Left lobe of liver (tissue), 2 donors: ENCODE measurements around the gene EMC9. TPM values are rescaled to one million over a fixed set of nuclear protein-coding genes. Genes with fewer than 3 reads are reported as not detected.

Source experiments
- ATAC-seq: fragments of 200-7000 bp; cut with Tn5 transposase; one replicate; pipeline ENCODE4 v1.9.1; 2020; ENCODE audit warnings: mild to moderate bottlenecking, moderate library complexity
- DNase-seq: peaks from one replicate; pipeline ENCODE4 v3.0.0-alpha.2; 2020; ENCODE audit warnings: low spot score
- total RNA-seq: library from RNA; stranded (reverse); gene quantifications from one replicate; pipeline ENCODE4 v1.2.1, GENCODE V29; 2021
- donor health status: DM: no; HTN: no; CAD: no; lungs with moderate emphysema.
- donor health status: DM: no; HTN: yes; CAD: no.

EMC9 gene
- total RNA-seq, 1 donor from 2014 or later: 24.2 TPM

DNA sequence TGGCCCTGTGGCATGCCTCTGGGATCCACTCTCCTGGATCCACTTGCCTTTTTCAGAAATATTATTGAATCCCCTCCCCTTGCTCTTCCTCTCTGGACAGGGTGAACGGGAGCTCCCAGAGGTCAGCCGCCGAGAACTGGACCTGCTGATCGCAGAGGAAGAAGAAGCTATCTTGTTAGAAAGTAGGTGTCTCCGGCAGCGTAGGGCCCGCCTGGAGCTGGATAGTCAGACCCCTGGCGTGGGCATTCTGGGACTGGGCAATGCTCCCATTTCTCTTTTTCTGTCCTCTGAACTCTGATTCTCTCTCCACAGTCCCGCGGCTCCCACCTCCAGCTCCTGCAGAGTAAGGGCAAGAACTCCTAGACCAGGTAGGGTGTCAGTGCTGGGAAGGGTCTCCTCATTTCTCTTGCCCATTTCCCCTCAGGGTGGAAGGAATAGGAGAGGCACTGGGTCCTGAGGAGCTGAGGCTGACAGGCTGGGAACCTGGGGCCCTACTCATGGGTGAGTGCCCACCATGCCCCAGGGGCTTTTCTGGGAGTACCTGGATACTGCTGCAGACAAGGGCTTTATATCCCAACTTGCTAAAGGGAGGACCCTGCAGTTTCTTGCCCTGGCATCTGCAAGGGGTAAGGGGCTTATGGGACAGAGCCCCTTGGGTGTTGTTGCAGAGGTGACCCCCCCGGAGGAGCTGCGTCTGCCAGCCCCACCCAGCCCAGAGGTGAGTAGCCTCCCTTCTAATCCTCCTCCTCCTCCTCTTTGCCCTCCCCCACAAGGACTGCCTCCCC, 35.8 kb upstream of the EMC9 start:
- DNase-seq (no peak), ATAC-seq (no peak)

DNA sequence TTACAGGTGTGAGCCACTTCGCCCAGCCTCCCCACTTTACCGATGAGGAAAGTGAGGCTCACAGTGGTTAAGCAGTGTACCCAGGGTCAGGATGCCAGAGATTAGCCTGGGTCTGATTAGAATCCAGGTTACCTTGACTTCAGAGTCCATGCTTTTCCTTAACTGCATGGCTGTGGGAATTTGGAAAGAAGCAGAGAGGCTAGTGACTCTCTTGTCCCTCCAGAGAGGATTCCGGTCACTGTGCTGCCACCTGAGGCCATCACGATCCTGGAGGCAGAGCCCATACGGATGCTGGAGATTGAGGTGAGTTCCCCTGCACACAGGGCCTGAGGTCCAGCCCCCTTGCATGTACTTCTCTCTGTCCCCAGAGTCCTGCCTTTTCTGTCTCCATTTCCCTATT, 35.2 kb upstream of the EMC9 start:
- DNase-seq: no peak
- no peak for ATAC-seq

DNA sequence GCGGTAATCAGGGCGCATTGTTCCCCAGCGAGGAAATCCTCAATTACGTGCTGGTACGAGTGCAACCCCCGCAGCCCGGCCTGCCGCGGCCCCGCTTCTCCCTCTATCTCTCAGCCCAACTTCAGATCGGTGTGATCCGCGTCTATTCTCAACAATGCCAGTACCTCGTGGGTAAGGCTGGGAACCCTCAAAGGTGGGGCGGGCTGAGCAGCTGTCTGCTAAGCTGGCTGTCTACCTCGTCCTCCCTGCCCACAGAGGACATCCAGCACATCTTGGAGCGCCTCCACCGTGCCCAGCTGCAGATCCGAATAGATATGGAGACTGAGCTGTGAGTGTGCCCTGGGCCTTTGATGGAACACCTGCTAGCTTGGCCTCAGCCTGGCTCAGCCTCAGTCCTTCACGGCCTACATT, 31.5 kb upstream of the EMC9 start:
- DNase-seq: no peak
- ATAC-seq: no peak

DNA sequence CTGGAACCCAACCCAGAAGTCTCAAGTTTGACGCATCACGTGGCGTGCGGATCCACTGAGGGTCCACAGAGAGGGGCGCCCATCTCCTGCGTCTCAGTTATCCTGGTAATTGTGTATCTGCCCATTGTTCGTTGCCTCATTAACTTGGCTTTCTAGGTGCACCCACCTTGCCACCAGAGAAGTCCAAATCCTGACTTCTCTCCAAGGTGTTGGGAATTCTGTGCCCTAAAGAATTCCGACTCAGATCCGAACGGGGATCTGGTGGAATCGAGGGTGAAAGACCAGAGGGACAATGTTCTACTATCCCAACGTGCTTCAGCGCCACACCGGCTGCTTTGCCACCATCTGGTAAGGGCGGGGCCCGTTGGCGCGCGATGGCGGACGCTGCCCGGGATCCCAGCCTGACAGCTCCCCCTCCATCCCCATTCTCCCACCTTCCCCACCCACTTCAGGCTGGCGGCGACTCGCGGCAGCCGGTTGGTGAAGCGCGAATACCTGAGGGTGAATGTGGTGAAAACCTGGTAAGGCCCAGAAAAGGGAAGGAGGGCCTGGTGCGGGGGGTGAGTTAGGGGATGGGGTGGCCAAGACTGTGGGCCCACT, 31.0 kb upstream of the EMC9 start:
- DNase-seq (no peak), ATAC-seq (no peak)

- DNase-seq (no peak), ATAC-seq (peak; percentile 50)
Observed at GRCh38 chr14:24171422-24172260, 30.2 kb upstream of the EMC9 start, which contains the start of gene REC8. Gene REC8 (plus strand): TSS chr14:24172080. CDS start chr14:24172553, 473 bp downstream.

DNA sequence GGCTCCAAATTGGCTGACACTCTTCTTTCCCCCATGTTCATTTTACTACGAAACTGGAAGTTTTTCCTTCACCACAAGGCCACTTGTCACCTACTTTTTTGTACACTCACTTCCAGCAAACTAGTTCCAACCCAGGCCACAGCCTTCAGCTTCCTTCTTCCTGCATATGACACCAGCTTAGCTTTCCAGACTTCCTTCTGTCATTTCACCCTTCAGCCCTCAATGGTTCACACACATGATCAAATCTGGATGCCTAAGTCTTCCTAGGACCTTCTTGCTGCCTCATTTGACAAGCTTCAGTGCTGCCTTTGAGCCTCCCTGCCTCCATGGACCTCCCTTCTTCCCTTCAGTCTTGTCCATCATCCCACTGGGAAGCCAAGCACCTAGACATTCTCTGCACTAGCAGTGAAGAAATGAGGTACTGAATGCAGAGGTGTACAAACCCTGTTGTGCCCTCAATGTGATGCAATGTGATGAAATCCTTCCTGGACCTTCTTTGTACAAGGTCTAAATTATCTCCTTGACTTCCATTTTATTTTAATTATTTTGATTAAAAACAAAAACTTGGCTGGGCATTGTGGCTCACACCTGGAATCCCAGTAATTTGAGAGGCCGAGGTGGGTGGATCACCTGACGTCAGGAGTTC, 26.2 kb upstream of the EMC9 start:
- ATAC-seq: no peak
- DNase-seq: no peak

GRCh38 chr14:24165785-24166184, 24.4 kb upstream of the EMC9 start:
- DNase-seq (no peak), ATAC-seq (no peak)

- DNase-seq: no peak
- ATAC-seq: no peak
Observed at GRCh38 chr14:24164518-24164991, 23.2 kb upstream of the EMC9 start.

- DNase-seq (no peak), ATAC-seq (no peak)
Observed at GRCh38 chr14:24162093-24162492, 20.7 kb upstream of the EMC9 start.

DNA sequence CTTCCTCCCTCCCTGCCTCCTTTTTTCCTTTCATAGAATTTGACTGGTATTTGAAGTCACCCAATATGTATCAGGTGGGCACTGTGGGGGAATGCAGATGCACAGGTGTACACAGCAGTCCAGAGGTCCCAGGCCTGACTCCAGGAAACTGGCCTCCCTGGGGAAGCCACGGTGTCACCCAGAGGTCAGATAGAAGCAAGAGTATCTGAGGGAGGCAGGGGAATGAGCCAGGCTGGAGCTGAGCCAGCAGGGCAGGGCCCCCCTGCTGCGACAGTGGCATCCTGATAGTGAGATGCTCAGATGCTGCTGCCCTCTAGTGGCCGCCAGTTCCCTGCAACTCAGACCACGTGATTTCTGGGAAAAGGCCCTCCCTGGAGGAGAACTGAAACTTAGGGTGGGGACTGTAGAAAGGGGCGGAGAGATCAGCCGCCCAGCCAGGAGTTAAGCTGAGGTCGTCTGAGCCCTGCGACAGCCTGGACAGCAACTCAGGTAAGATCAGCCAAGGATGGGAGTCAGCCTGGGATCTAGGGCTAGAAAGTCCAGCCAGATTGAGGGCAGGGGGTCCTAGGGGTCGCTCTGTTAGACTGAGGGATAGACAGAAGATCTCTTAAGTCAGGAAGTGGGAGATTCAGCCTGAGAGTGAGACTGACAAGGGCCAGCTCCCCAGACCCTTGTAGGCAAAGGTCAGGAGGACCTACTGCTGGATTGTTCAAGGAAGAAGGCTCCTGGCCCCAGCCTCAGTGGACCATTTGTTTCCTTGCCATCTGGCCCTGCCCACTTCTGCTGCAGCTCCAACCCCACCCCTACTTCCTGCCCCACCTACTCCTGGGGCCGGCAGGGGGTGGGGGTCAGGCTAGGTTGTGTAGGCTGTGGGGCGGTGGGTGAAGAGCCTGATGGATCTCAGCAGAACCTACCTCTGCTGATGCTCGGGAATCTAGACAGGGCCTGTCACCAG, 19.7 kb upstream of the EMC9 start, which contains the start of gene IRF9:
IRF9 (plus strand) TSS at position 416 of the 955 bp plus-strand sequence. CDS start 880 bp downstream, outside the sequence.
- ATAC-seq (peak; percentile 90), DNase-seq (peak; percentile 98)

DNA sequence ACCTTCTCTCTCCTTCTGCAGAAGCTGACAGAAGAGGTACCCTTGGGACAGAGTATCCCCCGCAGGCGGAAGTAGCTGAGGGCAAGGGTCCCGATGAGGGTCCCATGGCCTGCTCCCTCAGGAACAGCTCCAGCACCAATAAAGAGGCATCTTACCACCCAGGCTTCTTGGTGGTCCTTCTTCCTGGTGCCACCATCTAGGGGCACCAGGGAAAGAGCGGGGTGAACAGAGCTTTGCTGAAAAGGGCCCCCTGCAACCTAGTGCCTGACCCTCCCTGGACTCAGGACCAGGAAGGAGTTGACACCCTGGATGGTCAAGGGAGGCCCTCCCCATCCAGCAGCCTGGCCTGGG, 19.1 kb upstream of the EMC9 start:
- DNase-seq (no peak), ATAC-seq (no peak)

- DNase-seq: no peak
- ATAC-seq: no peak
Observed at GRCh38 chr14:24159777-24160498, 18.5 kb upstream of the EMC9 start.

DNA sequence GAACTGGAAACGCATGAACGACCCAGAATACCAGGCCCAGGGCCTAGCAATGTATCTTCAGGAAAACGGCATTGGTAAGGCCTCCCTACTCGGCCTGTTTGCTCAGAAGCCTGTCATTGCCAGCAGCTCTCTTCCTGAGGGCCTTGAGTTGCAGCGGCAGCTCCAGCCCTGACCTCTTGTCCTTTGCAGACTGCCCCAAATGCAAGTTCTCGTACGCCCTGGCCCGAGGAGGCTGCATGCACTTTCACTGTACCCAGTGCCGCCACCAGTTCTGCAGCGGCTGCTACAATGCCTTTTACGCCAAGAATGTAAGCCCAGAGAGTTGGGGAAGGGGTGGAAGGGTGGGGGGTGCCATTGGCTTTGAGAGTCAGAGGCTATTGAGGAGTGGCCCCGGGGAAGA, 15.9 kb upstream of the EMC9 start:
- DNase-seq (no peak), ATAC-seq (no peak)

DNA sequence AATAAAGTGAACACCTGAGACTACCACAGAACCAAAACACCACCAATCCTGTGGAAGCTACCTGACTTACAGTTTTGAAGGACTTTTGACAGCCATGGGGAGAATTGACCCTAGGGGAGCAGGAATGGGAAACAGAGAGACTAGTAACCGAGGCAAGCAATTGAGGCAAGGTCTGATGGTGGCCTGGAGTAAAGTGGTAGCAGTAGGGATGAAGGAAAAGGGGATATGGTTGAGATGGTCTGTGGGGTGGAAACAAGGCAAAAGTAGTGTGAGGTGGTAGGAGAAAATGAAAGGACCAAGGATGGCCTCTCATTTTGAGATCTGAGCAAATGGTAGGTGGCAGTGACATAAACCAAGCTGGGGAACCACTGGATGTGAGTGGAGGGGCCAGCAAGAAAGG, 15.4 kb upstream of the EMC9 start:
- DNase-seq: no peak
- ATAC-seq: no peak

GRCh38 chr14:24155100-24155499, 13.7 kb upstream of the EMC9 start:
- no peak for DNase-seq
- no peak for ATAC-seq

GRCh38 chr14:24151404-24152080, 10.2 kb upstream of the EMC9 start:
- no peak for DNase-seq
- ATAC-seq: no peak

DNA sequence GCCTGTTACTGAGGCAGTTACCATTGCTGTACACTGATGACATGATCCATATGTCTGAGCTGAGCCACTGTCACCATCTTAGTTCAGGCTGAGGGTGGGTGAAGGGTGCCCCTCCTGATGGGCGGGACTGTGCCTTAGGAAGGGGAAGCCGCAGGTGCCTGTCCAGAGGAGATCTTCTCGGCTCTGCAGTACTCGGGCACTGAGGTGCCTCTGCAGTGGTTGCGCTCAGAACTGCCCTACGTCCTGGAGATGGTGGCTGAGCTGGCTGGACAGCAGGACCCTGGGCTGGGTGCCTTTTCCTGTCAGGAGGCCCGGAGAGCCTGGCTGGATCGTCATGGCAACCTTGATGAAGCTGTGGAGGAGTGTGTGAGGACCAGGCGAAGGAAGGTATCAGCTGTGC, 9.6 kb upstream of the EMC9 start:
- ATAC-seq: no peak
- no peak for DNase-seq

GRCh38 chr14:24150567-24150966, 9.2 kb upstream of the EMC9 start:
- no peak for ATAC-seq
- no peak for DNase-seq

- DNase-seq: no peak
Observed at GRCh38 chr14:24150061-24150460, 8.7 kb upstream of the EMC9 start.

More at GRCh38 chr14:24150061-24150460, 8.7 kb upstream of the EMC9 start:
- ATAC-seq: no peak
